ENCODE results near the gene RPP40. TPM values are rescaled to one million over a fixed set of nuclear protein-coding genes. Genes with fewer than 3 reads are reported as not detected.

Gene RPP40
- total RNA-seq, 1 experiment from 2014 or later: 34.8 TPM

DNA sequence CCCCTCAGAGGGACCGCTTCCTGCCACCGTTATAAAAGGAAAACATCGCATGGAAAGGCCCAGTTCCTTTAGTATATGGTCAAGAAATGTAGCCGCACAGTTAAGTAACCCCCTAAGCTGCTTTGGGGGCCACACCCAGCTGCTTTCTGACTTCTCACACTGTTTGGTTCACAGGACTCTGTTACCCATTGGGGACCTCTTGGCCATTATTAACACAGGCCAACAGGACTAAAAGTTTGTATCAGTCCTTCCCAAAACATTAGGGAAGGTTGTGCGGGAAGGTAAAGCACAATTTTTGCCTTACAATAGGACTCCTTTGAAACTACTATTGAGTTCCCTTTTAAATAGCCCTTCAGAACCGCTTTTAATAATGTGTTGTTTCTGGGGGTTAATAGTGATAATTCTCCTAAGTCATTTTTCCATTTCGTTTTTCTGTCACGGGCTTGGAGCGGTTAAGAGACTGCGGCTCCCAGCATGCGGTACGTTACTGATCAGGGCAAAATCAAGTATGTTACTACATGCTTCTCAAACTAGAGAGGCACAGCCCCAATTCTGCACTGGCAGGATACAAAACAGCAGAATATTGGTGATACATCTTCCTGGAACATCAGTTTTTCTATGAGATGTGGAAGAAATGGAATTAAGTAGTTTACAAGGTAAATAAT, 668 bp upstream of the RPP40 start:
- DNase-seq (ENCODE audit: unreplicated experiment): no peak
- intact Hi-C loops (cut with micrococcal nuclease): loop anchor here (2.0 kb wide), 1 partner anchor 692 kb away; no protein-coding TSS in a partner anchor
- ChIA-PET POLR2A (interaction anchor here (0.6 to 1.0 kb wide), 2 partner anchors 149 to 689 kb away, joined by 3 read pairs; no protein-coding TSS in a partner anchor), CTCF (interaction anchor here (0.6 to 1.3 kb wide), 8 partner anchors 9 to 956 kb away, joined by 3 to 5 read pairs (median 4); no protein-coding TSS in a partner anchor)
- Mint-ChIP-seq H3K9me3 (ENCODE audit: unreplicated experiment) (no peaks in the 10 kb centered on the region), H3K27ac (ENCODE audit: low read depth, unreplicated experiment) (peak overlapping the region; percentile 88), H3K4me3 (ENCODE audit: unreplicated experiment) (peak overlapping the region; percentile 92), H3K36me3 (ENCODE audit: insufficient read depth, unreplicated experiment) (peaks cover 10% of the 10 kb centered on the region), H3K27me3 (ENCODE audit: insufficient read depth, unreplicated experiment) (no peaks in the 10 kb centered on the region), H3K4me1 (ENCODE audit: insufficient read depth, unreplicated experiment) (no peaks in the 10 kb centered on the region)
- TSS peak; percentile 45 for BruUV-seq (replicated peaks)
- no peak for TF ChIP-seq CTCF (IDR thresholded peaks at IDR 0.05; ENCODE audit: unreplicated experiment)

- Mint-ChIP-seq H3K9me3 (ENCODE audit: unreplicated experiment) (no peaks in the 10 kb centered on the region), H3K36me3 (ENCODE audit: insufficient read depth, unreplicated experiment) (peaks cover 51% of the 10 kb centered on the region), H3K4me3 (ENCODE audit: unreplicated experiment) (no peak overlapping the region), H3K27me3 (ENCODE audit: insufficient read depth, unreplicated experiment) (no peaks in the 10 kb centered on the region), H3K4me1 (ENCODE audit: insufficient read depth, unreplicated experiment) (no peaks in the 10 kb centered on the region), H3K27ac (ENCODE audit: low read depth, unreplicated experiment) (no peak overlapping the region)
- no peak for DNase-seq (ENCODE audit: unreplicated experiment)
- ChIA-PET CTCF (no interaction called here), POLR2A (interaction anchor here (0.7 kb wide), 1 partner anchor 30 kb away, joined by 3 read pairs; no protein-coding TSS in a partner anchor)
- no peak for TF ChIP-seq CTCF (IDR thresholded peaks at IDR 0.05; ENCODE audit: unreplicated experiment)
- intact Hi-C loops (cut with micrococcal nuclease): no loop called here
- no TSS peak for BruUV-seq (replicated peaks)
These were observed 4.3 kb downstream of the RPP40 start for GRCh38 chr6:4999586-4999985.

- H3K27ac Mint-ChIP-seq (ENCODE audit: low read depth, unreplicated experiment): no peak overlapping the region
- BruUV-seq (replicated peaks): no TSS peak
- no peak for DNase-seq (ENCODE audit: unreplicated experiment)
- ChIA-PET POLR2A (no interaction called here), CTCF (no interaction called here)
- no peak overlapping the region for H3K4me3 Mint-ChIP-seq (ENCODE audit: unreplicated experiment)
- no peak for TF ChIP-seq CTCF (IDR thresholded peaks at IDR 0.05; ENCODE audit: unreplicated experiment)
- no peaks in the 10 kb centered on the region for H3K9me3 Mint-ChIP-seq (ENCODE audit: unreplicated experiment)
- no peaks in the 10 kb centered on the region for H3K27me3 Mint-ChIP-seq (ENCODE audit: insufficient read depth, unreplicated experiment)
- H3K36me3 Mint-ChIP-seq (ENCODE audit: insufficient read depth, unreplicated experiment): peaks cover 51% of the 10 kb centered on the region
- intact Hi-C loops (cut with micrococcal nuclease): no loop called here
- no peaks in the 10 kb centered on the region for H3K4me1 Mint-ChIP-seq (ENCODE audit: insufficient read depth, unreplicated experiment)
These were observed 6.0 kb downstream of the RPP40 start for GRCh38 chr6:4997862-4998261.

DNA sequence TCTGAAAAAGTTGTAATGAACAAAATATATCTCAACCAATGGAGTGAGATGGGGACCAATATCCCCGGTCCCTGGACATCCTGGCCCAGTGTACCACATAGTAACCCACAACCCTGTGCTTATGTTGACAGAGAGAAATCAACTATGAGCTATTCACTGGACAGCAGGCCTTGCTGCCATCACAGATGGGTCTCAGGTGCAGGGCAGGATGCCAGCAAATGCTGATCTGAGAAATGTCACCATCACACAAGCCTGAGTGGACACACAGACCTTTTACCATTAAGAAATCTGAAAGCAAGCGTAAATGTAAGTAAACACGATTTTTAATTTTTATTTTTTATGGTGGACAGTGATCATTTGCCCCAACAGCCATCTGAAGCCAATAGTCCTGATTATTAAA, 9.1 kb downstream of the RPP40 start:
- POLR2A ChIA-PET: no interaction called here
- TF ChIP-seq CTCF (IDR thresholded peaks at IDR 0.05; ENCODE audit: unreplicated experiment): no peak
- no peak overlapping the region for H3K27ac Mint-ChIP-seq (ENCODE audit: low read depth, unreplicated experiment)
- no peaks in the 10 kb centered on the region for H3K4me1 Mint-ChIP-seq (ENCODE audit: insufficient read depth, unreplicated experiment)
- no peaks in the 10 kb centered on the region for H3K9me3 Mint-ChIP-seq (ENCODE audit: unreplicated experiment)
- BruUV-seq (replicated peaks): no TSS peak
- CTCF ChIA-PET: interaction anchor here (0.6 to 1.0 kb wide), 2 partner anchors 9 to 85 kb away, joined by 3 to 4 read pairs; no protein-coding TSS in a partner anchor
- peaks cover 49% of the 10 kb centered on the region for H3K36me3 Mint-ChIP-seq (ENCODE audit: insufficient read depth, unreplicated experiment)
- no peak overlapping the region for H3K4me3 Mint-ChIP-seq (ENCODE audit: unreplicated experiment)
- no peaks in the 10 kb centered on the region for H3K27me3 Mint-ChIP-seq (ENCODE audit: insufficient read depth, unreplicated experiment)
- intact Hi-C loops (cut with micrococcal nuclease): no loop called here
- no peak for DNase-seq (ENCODE audit: unreplicated experiment)

Data from MCF 10A (cell line).